CD4-positive, alpha-beta T cell (primary cell): Measurements from ENCODE around the gene GLCCI1. TPM values are rescaled to one million over a fixed set of nuclear protein-coding genes. Genes with fewer than 3 reads are reported as not detected.
A peak's percentile ranks its signal among the peaks of the same experiment; 100 is the strongest.
"Not testable (repeated sequence)": the region's sequence is repeated elsewhere in the genome, so short reads cannot be mapped to it uniquely, and the experiment has no call there.

Source experiments
- ATAC-seq: fragments of 200-7000 bp; cut with Tn5 transposase; one replicate; pipeline ENCODE4 v1.10.0; 2022; ENCODE audit warnings: mild to moderate bottlenecking; ENCODE audit not compliant: poor library complexity
- CTCF ChIA-PET: fragments of 350-600 bp; sonication (Branson Sonifier 250); formaldehyde crosslinking; loops from one replicate; lab custom pipeline; 2021; ENCODE audit warnings: antibody characterized with exemption, inconsistent platforms; lab: Charles Lee
- POLR2A ChIA-PET: fragments of 350-600 bp; sonication (Branson Sonifier 250); formaldehyde crosslinking; loops from one replicate; lab custom pipeline; 2021; ENCODE audit warnings: antibody characterized with exemption, inconsistent platforms; lab: Charles Lee
- DNase-seq, 14 experiments: peaks; one replicate each; pipeline ENCODE4 v3.0.0-alpha.2; 2013 to 2020; ENCODE audit warnings: mixed read lengths in 2 of 14
- H3K27ac ChIP-seq, 2 donors: one replicate each; pipeline versions ENCODE4 v1.5.1 to v1.7.0; 2013; ENCODE audit warnings: low read length in 2 of 2, low read depth in 1 of 2, mild to moderate bottlenecking in 1 of 2
- H3K27me3 ChIP-seq, 2 experiments: 1 replicate in 1 of 2; 2 replicates in 1 of 2; pipeline versions ENCODE4 v1.6.1 to v1.7.0; 2013; ENCODE audit warnings: low read length in 2 of 2, control low read depth in 1 of 2, mild to moderate bottlenecking in 1 of 2, moderate library complexity in 1 of 2; ENCODE audit not compliant: insufficient read depth in 2 of 2, control insufficient read depth in 1 of 2
- H3K36me3 ChIP-seq: one replicate; pipeline ENCODE4 v1.6.1; 2013; ENCODE audit warnings: low read length, control low read depth; ENCODE audit not compliant: insufficient read depth
- H3K4me1 ChIP-seq: one replicate; pipeline ENCODE4 v1.6.1; 2013; ENCODE audit warnings: low read length, control low read depth; ENCODE audit not compliant: insufficient read depth
- H3K4me3 ChIP-seq: one replicate; pipeline ENCODE4 v1.5.1; 2013; ENCODE audit warnings: mild to moderate bottlenecking, low read length, moderate library complexity
- H3K9me3 ChIP-seq, 2 experiments: 1 replicate in 1 of 2; 2 replicates in 1 of 2; pipeline versions ENCODE4 v1.6.1 to v1.7.0; 2013; ENCODE audit warnings: low read length in 2 of 2, mild to moderate bottlenecking in 2 of 2, control low read depth in 1 of 2, moderate library complexity in 1 of 2; ENCODE audit not compliant: control insufficient read depth in 1 of 2, insufficient read depth in 1 of 2
- H3K27ac Mint-ChIP-seq: one replicate; pipeline ENCODE4 v1.8.0; 2020; ENCODE audit warnings: mixed read lengths
- H3K27me3 Mint-ChIP-seq: one replicate; pipeline ENCODE4 v1.8.0; 2021; ENCODE audit warnings: mixed read lengths
- H3K36me3 Mint-ChIP-seq: one replicate; pipeline ENCODE4 v1.8.0; 2021; ENCODE audit warnings: low read depth, mixed read lengths
- H3K4me1 Mint-ChIP-seq: one replicate; pipeline ENCODE4 v1.8.0; 2021; ENCODE audit warnings: low read depth, mixed read lengths
- H3K4me3 Mint-ChIP-seq: one replicate; pipeline ENCODE4 v1.8.0; 2020; ENCODE audit warnings: mild to moderate bottlenecking, mixed read lengths
- H3K9me3 Mint-ChIP-seq: one replicate; pipeline ENCODE4 v1.8.0; 2020; ENCODE audit warnings: mixed read lengths
- CTCF ChIP-seq: fragments of 200-600 bp; IDR thresholded peaks from one replicate; pipeline ENCODE4 v1.8.0; 2022; ENCODE audit warnings: antibody characterized with exemption, mild to moderate bottlenecking
- intact Hi-C, 2 experiments: fragments of 100-400 bp; cut with DNase I in 1 of 2; cut with micrococcal nuclease in 1 of 2; formaldehyde crosslinking; loops; one replicate each; pipeline versions ENCODE4 v1.15.1 to v1.9.0; 2023 to 2025; cut with DNase I, micrococcal nuclease
- total RNA-seq, 174 experiments: library from RNA in 2 of 174; stranded (reverse) in 2 of 174; gene quantifications; one replicate each; pipeline ENCODE4 v1.2.3 and lab custom pipeline; 2021 to 2026

Gene GLCCI1
- total RNA-seq, 2 experiments from 2014 or later = 22.2 to 22.3 TPM

DNA sequence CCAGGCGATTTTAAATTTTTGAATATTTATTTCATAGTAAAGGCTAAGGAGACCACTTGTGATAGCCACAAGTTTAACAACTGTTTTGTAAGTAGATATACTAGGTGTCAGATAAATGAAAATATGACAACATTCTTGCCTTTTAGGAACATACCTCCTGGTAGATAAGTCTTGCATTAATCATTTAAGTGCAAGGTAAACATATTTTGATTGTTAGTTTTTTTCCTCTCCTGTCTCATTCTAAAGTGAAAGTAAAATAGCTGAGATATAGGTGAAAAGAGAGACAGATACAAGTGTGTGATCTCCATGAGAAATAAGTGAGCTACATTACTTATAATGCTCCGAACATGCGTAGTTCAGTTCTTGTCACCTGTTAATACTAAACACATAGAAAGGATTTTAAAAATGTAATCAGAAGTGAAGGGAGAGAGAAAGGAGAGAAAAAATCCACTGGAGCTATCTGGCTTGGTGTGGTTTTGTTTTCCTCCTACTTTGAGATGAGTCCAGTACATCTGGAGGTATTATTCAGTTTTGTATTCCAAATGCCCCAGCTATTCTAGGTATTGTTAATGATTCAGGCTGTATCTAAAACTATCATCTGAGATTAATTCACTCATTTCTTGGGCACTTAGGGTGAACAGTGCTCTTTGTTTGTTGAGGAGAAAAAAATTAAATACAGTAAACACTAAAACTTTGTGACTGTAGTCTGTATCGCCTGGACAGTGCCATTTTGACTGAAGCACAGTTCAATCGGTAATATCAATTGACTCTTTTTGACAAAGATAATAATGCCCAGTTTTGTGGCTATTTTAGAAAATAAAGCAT, 21.2 kb downstream of the GLCCI1 start:
- peaks cover 8% of the 10 kb centered on the region for H3K9me3 Mint-ChIP-seq
- H3K27ac Mint-ChIP-seq = peak overlapping the region; percentile 68
- H3K27ac ChIP-seq = peak overlapping the region in 1 of 2 donors; percentile 38
- DNase-seq (peak in 2 of 14 experiments; percentile 24 to 40), ATAC-seq (peak; percentile 48)
- H3K27me3 Mint-ChIP-seq = no peaks in the 10 kb centered on the region
- H3K27me3 ChIP-seq = no peaks in the 10 kb centered on the region
- TF ChIP-seq CTCF = no peak
- H3K4me1 Mint-ChIP-seq = peaks cover 69% of the 10 kb centered on the region
- peaks cover 35% of the 10 kb centered on the region for H3K36me3 Mint-ChIP-seq
- intact Hi-C loops = loop anchor here (2.0 kb wide), 2 partner anchors 17 to 19 kb away; no protein-coding TSS in a partner anchor
- ChIA-PET CTCF (interaction anchor here (1.1 to 2.1 kb wide), 4 partner anchors 9 to 19 kb away, joined by 3 to 12 read pairs (median 4); no protein-coding TSS in a partner anchor), POLR2A (interaction anchor here (0.7 to 3.2 kb wide), 11 partner anchors 10 to 350 kb away, joined by 3 to 54 read pairs (median 5); partner anchors contain the start of genes GLCCI1 and UMAD1)
- H3K9me3 ChIP-seq = peaks cover 0 to 11% of the 10 kb centered on the region in 2 experiments
- peak overlapping the region; percentile 77 for H3K4me3 Mint-ChIP-seq
- peak overlapping the region; percentile 34 for H3K4me3 ChIP-seq
- no peaks in the 10 kb centered on the region for H3K36me3 ChIP-seq
- no peaks in the 10 kb centered on the region for H3K4me1 ChIP-seq

DNA sequence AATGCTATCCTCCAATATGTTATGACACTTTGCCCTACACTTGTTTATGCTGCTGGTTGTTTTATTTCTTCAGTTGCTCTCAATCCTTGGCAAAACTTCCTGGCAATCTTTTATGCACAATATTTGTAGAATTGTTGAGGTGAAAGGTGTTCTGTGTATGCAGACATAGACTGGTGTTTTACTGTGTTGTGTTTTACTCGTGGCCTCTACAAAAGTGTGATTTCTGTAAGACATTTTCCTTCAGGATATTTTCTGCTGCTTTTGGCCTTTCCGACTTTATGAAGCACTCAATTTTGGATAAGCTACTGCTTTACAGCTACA, 21.8 kb downstream of the GLCCI1 start:
- no peak for DNase-seq
- Histone ChIP-seq H3K27ac (no peak overlapping the region), H3K36me3 (no peaks in the 10 kb centered on the region), H3K4me3 (no peak overlapping the region), H3K27me3 (no peaks in the 10 kb centered on the region), H3K9me3 (peaks cover 4 to 11% of the 10 kb centered on the region in 2 experiments), H3K4me1 (no peaks in the 10 kb centered on the region)
- peak overlapping the region; percentile 68 for H3K27ac Mint-ChIP-seq
- CTCF ChIA-PET = interaction anchor here (0.9 to 2.1 kb wide), 4 partner anchors 8 to 45 kb away, joined by 3 to 12 read pairs (median 4); no protein-coding TSS in a partner anchor
- H3K9me3 Mint-ChIP-seq = peaks cover 8% of the 10 kb centered on the region
- intact Hi-C loops = no loop called here
- TF ChIP-seq CTCF = no peak
- ATAC-seq = no peak
- H3K27me3 Mint-ChIP-seq = no peaks in the 10 kb centered on the region
- peaks cover 66% of the 10 kb centered on the region for H3K4me1 Mint-ChIP-seq
- H3K36me3 Mint-ChIP-seq = peaks cover 40% of the 10 kb centered on the region
- POLR2A ChIA-PET = interaction anchor here (1.1 to 3.2 kb wide), 5 partner anchors 11 to 226 kb away, joined by 3 to 54 read pairs (median 6); partner anchors contain the start of gene GLCCI1
- peak overlapping the region; percentile 77 for H3K4me3 Mint-ChIP-seq

DNA sequence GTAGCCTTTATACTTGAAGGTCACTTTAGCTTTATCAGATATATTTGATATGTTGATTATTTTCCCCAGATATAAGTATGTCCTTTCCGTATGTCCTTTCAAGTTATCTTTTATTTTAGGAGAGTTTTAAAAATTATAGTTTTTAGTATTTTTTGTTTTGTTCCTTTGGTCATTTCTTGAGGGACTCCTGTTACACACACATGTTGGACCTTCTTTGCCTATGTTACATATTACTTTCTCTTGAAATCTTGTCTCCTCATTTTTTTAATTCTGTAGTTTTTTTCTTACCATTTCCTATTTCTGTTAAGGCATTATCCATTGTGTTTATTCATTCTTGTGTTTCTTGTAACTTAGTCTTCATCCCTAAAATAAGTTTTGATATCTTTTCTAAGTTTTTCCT, 23.9 kb downstream of the GLCCI1 start:
- no peak overlapping the region for H3K27ac ChIP-seq
- no peak for DNase-seq
- peaks cover 4 to 11% of the 10 kb centered on the region in 2 experiments for H3K9me3 ChIP-seq
- ATAC-seq = no peak
- peaks cover 8% of the 10 kb centered on the region for H3K9me3 Mint-ChIP-seq
- H3K4me3 Mint-ChIP-seq = no peak overlapping the region
- H3K27ac Mint-ChIP-seq = peak overlapping the region; percentile 68
- no peak for TF ChIP-seq CTCF
- intact Hi-C loops = no loop called here
- no peaks in the 10 kb centered on the region for H3K27me3 ChIP-seq
- H3K36me3 ChIP-seq = no peaks in the 10 kb centered on the region
- CTCF ChIA-PET = no interaction called here
- POLR2A ChIA-PET = interaction anchor here (1.3 kb wide), 1 partner anchor 20 kb away, joined by 3 read pairs; no protein-coding TSS in a partner anchor
- peaks cover 47% of the 10 kb centered on the region for H3K36me3 Mint-ChIP-seq
- peaks cover 68% of the 10 kb centered on the region for H3K4me1 Mint-ChIP-seq
- no peaks in the 10 kb centered on the region for H3K27me3 Mint-ChIP-seq
- H3K4me3 ChIP-seq = no peak overlapping the region
- no peaks in the 10 kb centered on the region for H3K4me1 ChIP-seq

DNA sequence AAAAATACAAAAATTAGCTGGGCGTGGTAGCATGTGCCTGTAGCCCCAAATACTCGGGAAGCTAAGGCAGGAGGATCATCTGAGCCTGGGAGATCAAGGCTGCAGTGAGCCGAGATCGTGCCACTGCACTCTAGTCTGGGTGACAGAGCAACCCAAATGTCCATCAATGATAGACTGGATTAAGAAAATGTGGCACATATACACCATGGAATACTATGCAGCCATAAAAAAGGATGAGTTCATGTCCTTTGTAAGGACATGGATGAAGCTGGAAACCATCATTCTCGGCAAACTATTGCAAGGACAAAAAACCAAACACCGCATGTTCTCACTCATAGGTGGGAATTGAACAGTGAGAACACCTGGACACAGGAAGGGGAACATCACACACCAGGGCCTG, 26.8 kb downstream of the GLCCI1 start:
- peaks cover 46% of the 10 kb centered on the region for H3K4me1 Mint-ChIP-seq
- POLR2A ChIA-PET = interaction anchor here (4.3 kb wide), 1 partner anchor 26 kb away, joined by 27 read pairs; the partner anchor contains the start of gene GLCCI1
- not testable (repeated sequence) for H3K27ac Mint-ChIP-seq

More for the DNA sequence above, 26.8 kb downstream of the GLCCI1 start:
- H3K27ac ChIP-seq, DNase-seq, H3K4me3 Mint-ChIP-seq, H3K4me3 ChIP-seq, H3K9me3 Mint-ChIP-seq, H3K4me1 ChIP-seq, CTCF ChIA-PET, H3K27me3 Mint-ChIP-seq, intact Hi-C loops, ATAC-seq, H3K36me3 ChIP-seq, H3K27me3 ChIP-seq: not testable (repeated sequence)
- H3K9me3 ChIP-seq = peaks cover 8 to 16% of the 10 kb centered on the region in 2 experiments
- peaks cover 47% of the 10 kb centered on the region for H3K36me3 Mint-ChIP-seq
